Activated T-helper 17 cell treated with anti-CD3 and anti-CD28 coated beads, Interleukin-2, amount 50 U/mL, for 72 hours (primary cell): Measurements from ENCODE around the gene ABHD17A. TPM values are rescaled to one million over a fixed set of nuclear protein-coding genes. Genes with fewer than 3 reads are reported as not detected.

Source experiments
- ATAC-seq: fragments of 150-1000 bp; cut with Tn5 transposase; replicated peaks from 2 replicates; pipeline ENCODE4 v1.10.0; 2021; ENCODE audit warnings: mild to moderate bottlenecking, moderate library complexity
- H3K27ac Mint-ChIP-seq: one replicate; pipeline ENCODE4 v1.8.0; 2022; ENCODE audit warnings: mixed read lengths
- H3K27me3 Mint-ChIP-seq: one replicate; pipeline ENCODE4 v1.8.0; 2022; ENCODE audit warnings: mixed read lengths
- H3K36me3 Mint-ChIP-seq: one replicate; pipeline ENCODE4 v1.8.0; 2022; ENCODE audit warnings: low read depth, mild to moderate bottlenecking, mixed read lengths
- H3K4me1 Mint-ChIP-seq: one replicate; pipeline ENCODE4 v1.8.0; 2022; ENCODE audit warnings: mixed read lengths
- H3K4me3 Mint-ChIP-seq: one replicate; pipeline ENCODE4 v1.8.0; 2022; ENCODE audit warnings: mild to moderate bottlenecking, mixed read lengths
- H3K9me3 Mint-ChIP-seq: one replicate; pipeline ENCODE4 v1.8.0; 2022; ENCODE audit warnings: mixed read lengths
- total RNA-seq, 2 donors: library from RNA; stranded (reverse); gene quantifications; one replicate each; pipeline ENCODE4 v1.2.3, GENCODE V29; 2022

ABHD17A gene
- total RNA-seq, 2 donors from 2014 or later = 84.4 to 109 TPM

GRCh38 chr19:1859331-1859781, 25.9 kb downstream of the ABHD17A start:
- ATAC-seq = no peak
- no peaks in the 10 kb centered on the region for H3K9me3 Mint-ChIP-seq
- peaks cover 4% of the 10 kb centered on the region for H3K4me1 Mint-ChIP-seq
- no peaks in the 10 kb centered on the region for H3K27me3 Mint-ChIP-seq
- H3K4me3 Mint-ChIP-seq = peak overlapping the region; percentile 83
- H3K27ac Mint-ChIP-seq = peak overlapping the region; percentile 56
- H3K36me3 Mint-ChIP-seq = peaks cover 6% of the 10 kb centered on the region

GRCh38 chr19:1858412-1859081, 26.7 kb downstream of the ABHD17A start:
- Mint-ChIP-seq H3K4me3 (peak overlapping the region; percentile 83), H3K27me3 (no peaks in the 10 kb centered on the region), H3K9me3 (no peaks in the 10 kb centered on the region), H3K4me1 (peaks cover 5% of the 10 kb centered on the region), H3K36me3 (peaks cover 6% of the 10 kb centered on the region), H3K27ac (peak overlapping the region; percentile 25)
- no peak for ATAC-seq

GRCh38 chr19:1857648-1858326, 27.5 kb downstream of the ABHD17A start:
- Mint-ChIP-seq H3K4me3 (peak overlapping the region; percentile 83), H3K9me3 (no peaks in the 10 kb centered on the region), H3K27ac (peak overlapping the region; percentile 33), H3K4me1 (peaks cover 9% of the 10 kb centered on the region), H3K27me3 (no peaks in the 10 kb centered on the region), H3K36me3 (peaks cover 6% of the 10 kb centered on the region)
- no peak for ATAC-seq

GRCh38 chr19:1856698-1857603, 28.3 kb downstream of the ABHD17A start:
- peak overlapping the region; percentile 83 for H3K4me3 Mint-ChIP-seq
- H3K9me3 Mint-ChIP-seq = no peaks in the 10 kb centered on the region
- peak; percentile 68 for ATAC-seq
- no peaks in the 10 kb centered on the region for H3K27me3 Mint-ChIP-seq
- H3K4me1 Mint-ChIP-seq = peaks cover 9% of the 10 kb centered on the region
- no peaks in the 10 kb centered on the region for H3K36me3 Mint-ChIP-seq
- H3K27ac Mint-ChIP-seq = peak overlapping the region; percentile 80

- Mint-ChIP-seq H3K36me3 (no peaks in the 10 kb centered on the region), H3K27me3 (no peaks in the 10 kb centered on the region), H3K9me3 (no peaks in the 10 kb centered on the region), H3K27ac (peak overlapping the region; percentile 80), H3K4me1 (peaks cover 9% of the 10 kb centered on the region), H3K4me3 (peak overlapping the region; percentile 83)
- no peak for ATAC-seq
Measured at GRCh38 chr19:1856345-1856697, 29.0 kb downstream of the ABHD17A start.

- no peaks in the 10 kb centered on the region for H3K36me3 Mint-ChIP-seq
- peak; percentile 35 for ATAC-seq
- peaks cover 9% of the 10 kb centered on the region for H3K4me1 Mint-ChIP-seq
- peak overlapping the region; percentile 83 for H3K4me3 Mint-ChIP-seq
- no peaks in the 10 kb centered on the region for H3K9me3 Mint-ChIP-seq
- H3K27ac Mint-ChIP-seq = peak overlapping the region; percentile 80
- H3K27me3 Mint-ChIP-seq = no peaks in the 10 kb centered on the region
Measured at GRCh38 chr19:1855828-1856255, 29.5 kb downstream of the ABHD17A start.

GRCh38 chr19:1855040-1855827, 30.1 kb downstream of the ABHD17A start:
- Mint-ChIP-seq H3K9me3 (no peaks in the 10 kb centered on the region), H3K4me3 (peak overlapping the region; percentile 83), H3K36me3 (no peaks in the 10 kb centered on the region)

GRCh38 chr19:1854542-1855039, 30.7 kb downstream of the ABHD17A start:
- peak overlapping the region; percentile 83 for H3K4me3 Mint-ChIP-seq
- H3K36me3 Mint-ChIP-seq = no peaks in the 10 kb centered on the region
- no peaks in the 10 kb centered on the region for H3K9me3 Mint-ChIP-seq
- no peak for ATAC-seq
- H3K27ac Mint-ChIP-seq = peak overlapping the region; percentile 80
- no peaks in the 10 kb centered on the region for H3K27me3 Mint-ChIP-seq
- H3K4me1 Mint-ChIP-seq = peaks cover 14% of the 10 kb centered on the region

More at GRCh38 chr19:1855040-1855827, 30.1 kb downstream of the ABHD17A start:
- Mint-ChIP-seq H3K27me3 (no peaks in the 10 kb centered on the region), H3K27ac (peak overlapping the region; percentile 80), H3K4me1 (peaks cover 10% of the 10 kb centered on the region)
- peak; percentile 83 for ATAC-seq

GRCh38 chr19:1854039-1854541, 31.2 kb downstream of the ABHD17A start:
- H3K9me3 Mint-ChIP-seq = no peaks in the 10 kb centered on the region
- no peak for ATAC-seq
- peaks cover 14% of the 10 kb centered on the region for H3K4me1 Mint-ChIP-seq
- H3K27me3 Mint-ChIP-seq = no peaks in the 10 kb centered on the region
- no peak overlapping the region for H3K27ac Mint-ChIP-seq
- no peak overlapping the region for H3K4me3 Mint-ChIP-seq
- no peaks in the 10 kb centered on the region for H3K36me3 Mint-ChIP-seq

- Mint-ChIP-seq H3K27me3 (no peaks in the 10 kb centered on the region), H3K4me3 (peak overlapping the region; percentile 61), H3K9me3 (no peaks in the 10 kb centered on the region), H3K27ac (peak overlapping the region; percentile 81), H3K36me3 (no peaks in the 10 kb centered on the region), H3K4me1 (peaks cover 14% of the 10 kb centered on the region)
- ATAC-seq = peak; percentile 20
Measured at GRCh38 chr19:1853295-1854038, 31.8 kb downstream of the ABHD17A start.

- no peaks in the 10 kb centered on the region for H3K9me3 Mint-ChIP-seq
- H3K27me3 Mint-ChIP-seq = no peaks in the 10 kb centered on the region
- H3K4me1 Mint-ChIP-seq = peaks cover 14% of the 10 kb centered on the region
- no peak for ATAC-seq
- peaks cover 1% of the 10 kb centered on the region for H3K36me3 Mint-ChIP-seq
- H3K27ac Mint-ChIP-seq = no peak overlapping the region
- peak overlapping the region; percentile 61 for H3K4me3 Mint-ChIP-seq
Measured at GRCh38 chr19:1852581-1853128, 32.6 kb downstream of the ABHD17A start.

- H3K4me3 Mint-ChIP-seq = peak overlapping the region; percentile 13
- no peak for ATAC-seq
- peaks cover 14% of the 10 kb centered on the region for H3K4me1 Mint-ChIP-seq
- no peaks in the 10 kb centered on the region for H3K27me3 Mint-ChIP-seq
- H3K9me3 Mint-ChIP-seq = no peaks in the 10 kb centered on the region
- peaks cover 9% of the 10 kb centered on the region for H3K36me3 Mint-ChIP-seq
- H3K27ac Mint-ChIP-seq = no peak overlapping the region
Measured at GRCh38 chr19:1851654-1852580, 33.4 kb downstream of the ABHD17A start.
